OCI-M2 (cell line): Measurements from ENCODE around the gene SCUBE1.

Source experiments
- DNase-seq: peaks from one replicate; lab custom pipeline; 2025; ENCODE audit not compliant: unreplicated experiment; lab: John Stamatoyannopoulos, UW

The SCUBE1 gene

GRCh38 chr22:43343262-43343669 lies at the start of gene SCUBE1:
Gene SCUBE1 (minus strand): TSS chr22:43343372. CDS start chr22:43343261, 111 bp downstream.
- DNase-seq: no peak

GRCh38 chr22:43392385-43392989 lies 49.3 kb upstream of the SCUBE1 start:
- DNase-seq: no peak

- DNase-seq: no peak
These were observed 48.1 kb upstream of the SCUBE1 start for GRCh38 chr22:43391306-43391705.

- no peak for DNase-seq
These were observed 47.7 kb upstream of the SCUBE1 start for GRCh38 chr22:43390872-43391271.

- DNase-seq: no peak
These were observed 47.0 kb upstream of the SCUBE1 start for GRCh38 chr22:43390166-43390565.

GRCh38 chr22:43389227-43389836 lies 46.2 kb upstream of the SCUBE1 start:
- no peak for DNase-seq

- DNase-seq: no peak
These were observed 45.3 kb upstream of the SCUBE1 start for GRCh38 chr22:43388420-43388851.

- no peak for DNase-seq
These were observed 44.6 kb upstream of the SCUBE1 start for GRCh38 chr22:43387815-43388214.

- no peak for DNase-seq
These were observed 42.8 kb upstream of the SCUBE1 start for GRCh38 chr22:43385770-43386641.

GRCh38 chr22:43384863-43385262 lies 41.7 kb upstream of the SCUBE1 start:
- DNase-seq: no peak

- DNase-seq: no peak
These were observed 38.5 kb upstream of the SCUBE1 start for GRCh38 chr22:43381693-43382092.

GRCh38 chr22:43377896-43378704 lies 34.9 kb upstream of the SCUBE1 start:
- DNase-seq: no peak

GRCh38 chr22:43377548-43377895 lies 34.4 kb upstream of the SCUBE1 start:
- no peak for DNase-seq

- no peak for DNase-seq
These were observed 33.8 kb upstream of the SCUBE1 start for GRCh38 chr22:43376765-43377547.

- DNase-seq: no peak
These were observed 32.8 kb upstream of the SCUBE1 start for GRCh38 chr22:43375951-43376455.

- DNase-seq: no peak
These were observed 26.9 kb upstream of the SCUBE1 start for GRCh38 chr22:43370036-43370435.

- no peak for DNase-seq
These were observed 22.7 kb upstream of the SCUBE1 start for GRCh38 chr22:43365715-43366440.

- DNase-seq: no peak
These were observed 20.9 kb upstream of the SCUBE1 start for GRCh38 chr22:43364169-43364435.

- no peak for DNase-seq
These were observed 20.4 kb upstream of the SCUBE1 start for GRCh38 chr22:43363315-43364168.
